ENCODE data around the gene OOSP4A.
"Not testable (repeated sequence)": the region's sequence is repeated elsewhere in the genome, so short reads cannot be mapped to it uniquely, and the experiment has no call there.

OOSP4A gene

GRCh38 chr11:59981106-59981770 is 17.4 kb downstream of the OOSP4A start:
- DNase-seq, result no peak

DNA sequence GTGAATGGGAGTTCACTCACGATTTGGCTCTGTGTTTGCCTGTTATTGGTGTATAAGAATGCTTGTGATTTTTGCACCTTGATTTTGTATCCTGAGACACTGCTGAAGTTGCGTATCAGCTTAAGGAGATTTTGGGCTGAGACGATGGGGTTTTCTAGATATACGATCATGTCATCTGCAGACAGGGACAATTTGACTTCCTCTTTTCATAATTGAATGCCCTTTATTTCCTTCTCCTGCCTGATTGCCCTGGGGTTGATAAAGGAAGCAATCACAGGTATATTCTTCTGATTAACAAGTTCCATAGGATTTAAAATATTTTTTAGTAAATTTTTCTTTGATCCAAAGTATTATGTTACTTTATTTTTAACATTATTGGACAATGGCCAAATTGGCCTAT is 18.2 kb downstream of the OOSP4A start:
- DNase-seq, result not testable (repeated sequence)

GRCh38 chr11:59983212-59983611 is 19.4 kb downstream of the OOSP4A start:
- no peak for DNase-seq

DNA sequence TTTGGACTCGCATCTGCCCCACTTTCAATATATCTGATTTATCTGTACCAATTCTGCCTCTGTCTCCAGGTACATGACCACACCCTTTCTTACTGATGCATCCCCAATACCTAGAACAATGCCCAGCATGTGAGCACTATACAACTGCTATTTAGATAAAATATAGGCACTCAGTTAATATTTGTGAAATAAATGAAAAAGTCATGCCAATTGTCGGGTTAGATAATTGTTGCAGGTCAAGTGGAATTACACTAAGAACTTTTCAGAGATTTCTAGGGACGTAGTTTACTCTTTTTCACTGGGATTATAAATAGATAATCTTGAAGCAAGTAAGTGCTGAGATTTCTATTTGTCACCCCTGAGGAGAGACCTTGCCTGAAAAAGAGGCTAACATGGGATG is 20.5 kb downstream of the OOSP4A start:
- no peak for DNase-seq

DNA sequence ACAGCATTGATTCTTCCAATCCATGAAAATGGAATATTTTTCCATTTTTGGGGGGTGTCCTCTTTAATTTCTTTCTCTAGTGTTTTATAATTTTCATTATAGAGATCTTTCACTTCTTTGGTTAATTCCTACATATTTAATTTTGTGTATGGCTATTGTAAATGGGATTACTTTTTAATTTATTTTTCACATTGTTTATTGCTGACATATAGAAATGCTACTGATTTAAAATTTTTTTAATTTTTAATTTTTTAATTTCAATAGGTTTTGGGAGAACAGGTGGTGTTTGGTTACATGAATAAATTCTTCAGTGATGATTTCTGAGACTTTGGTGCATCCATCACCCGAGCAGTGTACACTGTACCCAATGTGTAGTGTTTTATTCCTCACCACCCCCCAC is 26.6 kb downstream of the OOSP4A start:
- no peak for DNase-seq

- no peak for DNase-seq
These were observed 28.6 kb downstream of the OOSP4A start for GRCh38 chr11:59992425-59992824.

DNA sequence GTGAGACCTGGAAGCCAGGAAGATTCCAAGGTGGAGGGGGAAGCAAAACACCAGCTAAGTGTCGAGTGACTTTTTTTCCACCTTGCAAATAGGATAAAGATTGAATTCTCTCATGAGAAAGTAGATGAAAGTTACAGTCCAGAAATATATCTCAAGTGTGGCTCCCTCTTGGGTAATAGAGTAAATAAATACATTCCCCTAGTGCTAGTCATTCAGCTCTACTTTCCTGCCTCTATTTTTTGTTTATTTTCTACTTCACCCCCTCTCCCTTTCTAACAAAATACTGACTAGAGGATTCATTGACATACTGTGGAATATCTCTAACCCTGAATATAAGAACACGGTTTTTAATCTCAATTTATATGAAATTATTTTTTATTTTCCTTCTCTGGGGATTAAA is 34.0 kb downstream of the OOSP4A start:
- DNase-seq, result no peak

DNA sequence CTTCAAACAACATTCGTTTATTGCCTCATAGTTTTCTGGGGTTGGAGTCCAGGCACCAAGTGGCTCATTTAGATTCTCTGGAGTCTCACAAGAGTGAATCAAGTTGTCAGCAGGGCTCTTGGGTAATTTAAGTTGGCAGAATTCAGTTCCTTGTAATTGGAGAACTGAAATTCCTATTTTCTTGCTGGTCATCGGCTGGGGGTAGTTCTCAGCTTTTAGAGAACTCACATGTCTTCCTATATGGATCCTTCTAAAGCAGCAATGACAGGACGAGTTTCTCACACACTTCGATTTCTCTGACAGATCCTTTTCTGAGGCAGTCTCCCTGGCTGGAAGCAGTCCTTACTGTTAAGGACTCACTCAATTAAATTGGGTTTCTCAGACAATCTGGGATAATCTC is 35.9 kb downstream of the OOSP4A start:
- DNase-seq, result no peak

DNA sequence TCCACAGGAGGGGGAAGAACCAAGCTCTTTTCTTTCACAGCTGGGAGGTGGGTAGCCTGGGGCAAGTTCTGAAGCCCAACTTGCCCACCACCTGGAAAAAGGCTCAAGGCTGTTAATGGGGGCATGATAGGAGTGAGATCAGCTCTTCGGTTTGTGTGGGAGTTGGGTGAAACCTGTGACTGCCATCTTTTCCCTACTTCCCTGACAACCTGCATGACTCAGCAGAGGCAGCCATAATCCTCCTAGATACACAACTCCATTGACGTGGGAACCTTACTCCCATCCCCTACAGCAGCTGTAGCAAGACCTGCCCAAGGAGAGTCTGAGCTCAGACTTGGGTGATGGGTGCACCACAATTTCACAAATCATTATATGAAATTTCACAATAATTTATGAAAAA is 39.9 kb downstream of the OOSP4A start:
- DNase-seq, result no peak

GRCh38 chr11:60005360-60005759 is 41.5 kb downstream of the OOSP4A start:
- DNase-seq, result no peak

DNA sequence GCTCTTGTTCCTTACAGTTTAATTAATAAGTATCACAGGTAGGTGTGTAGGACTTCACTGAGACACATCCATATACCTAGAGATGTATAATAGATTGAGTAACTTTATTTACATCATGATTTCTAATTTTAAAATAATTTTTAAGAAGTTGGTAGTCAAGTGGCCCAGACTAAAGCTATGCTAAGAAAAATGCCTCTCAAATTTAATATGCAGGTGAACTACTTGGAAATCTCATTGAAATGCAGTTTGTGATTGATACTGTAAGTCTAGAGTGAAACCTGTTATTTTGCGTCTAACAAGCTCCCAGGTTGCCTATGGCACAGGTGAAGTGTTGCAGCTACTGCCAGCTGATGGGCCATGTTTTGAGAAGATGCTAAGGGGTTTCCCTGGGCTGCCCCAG is 53.0 kb downstream of the OOSP4A start, which contains the start of gene OOSP4B:
OOSP4B (plus strand) TSS at position 301 of the 400 bp plus-strand sequence.
- no peak for DNase-seq

GRCh38 chr11:60018058-60018457 is 54.2 kb downstream of the OOSP4A start:
- no peak for DNase-seq

Measured in stimulated activated CD4-positive, alpha-beta T cell treated with anti-CD3 and anti-CD28 coated beads, Interleukin-1b, Interleukin-23, amount 100 ng/mL, for 48 hours (primary cell).